Measurements from ENCODE around the gene P2RY14. TPM values are rescaled to one million over a fixed set of nuclear protein-coding genes. Genes with fewer than 3 reads are reported as not detected.

The P2RY14 gene
- total and polyA plus RNA-seq, 2 of the 13 experiments (the other 11 are each of a cell fraction or from before 2014, with no cell fraction given) = not detected

GRCh38 chr3:151178208-151178845, 100.0 kb downstream of the P2RY14 start (continued):
- TF ChIP-seq HNF4G (IDR thresholded peaks at IDR 0.05; ENCODE audit: borderline replicate concordance, low read depth, low read length) (0 out of 2 replicates have a peak, but pooled peaks have one; percentile 7), HNF4G (CRISPR knock-in tag; IDR thresholded peaks at IDR 0.05; ENCODE audit: borderline replicate concordance, low read depth) (no peak), PATZ1 (CRISPR knock-in tag; IDR thresholded peaks at IDR 0.05) (peak; percentile 86), ZNF24 (IDR thresholded peaks at IDR 0.05) (no peak), KAT8 (CRISPR knock-in tag; IDR thresholded peaks at IDR 0.05) (0 out of 2 replicates have a peak, but pooled peaks have one; percentile 44), ZNF7 (CRISPR knock-in tag; IDR thresholded peaks at IDR 0.05) (no peak), ZBTB42 (CRISPR knock-in tag; IDR thresholded peaks at IDR 0.05) (0 out of 2 replicates have a peak, but pooled peaks have one; percentile 45), NFIC (IDR thresholded peaks at IDR 0.05; ENCODE audit: low read length) (peak; percentile 74), ZNF646 (CRISPR knock-in tag; IDR thresholded peaks at IDR 0.05) (peak; percentile 63; the same call in 1 of the 2 replicates), SALL1 (CRISPR knock-in tag; IDR thresholded peaks at IDR 0.05) (peak; percentile 81)
- TF ChIP-seq, protein P1, sequence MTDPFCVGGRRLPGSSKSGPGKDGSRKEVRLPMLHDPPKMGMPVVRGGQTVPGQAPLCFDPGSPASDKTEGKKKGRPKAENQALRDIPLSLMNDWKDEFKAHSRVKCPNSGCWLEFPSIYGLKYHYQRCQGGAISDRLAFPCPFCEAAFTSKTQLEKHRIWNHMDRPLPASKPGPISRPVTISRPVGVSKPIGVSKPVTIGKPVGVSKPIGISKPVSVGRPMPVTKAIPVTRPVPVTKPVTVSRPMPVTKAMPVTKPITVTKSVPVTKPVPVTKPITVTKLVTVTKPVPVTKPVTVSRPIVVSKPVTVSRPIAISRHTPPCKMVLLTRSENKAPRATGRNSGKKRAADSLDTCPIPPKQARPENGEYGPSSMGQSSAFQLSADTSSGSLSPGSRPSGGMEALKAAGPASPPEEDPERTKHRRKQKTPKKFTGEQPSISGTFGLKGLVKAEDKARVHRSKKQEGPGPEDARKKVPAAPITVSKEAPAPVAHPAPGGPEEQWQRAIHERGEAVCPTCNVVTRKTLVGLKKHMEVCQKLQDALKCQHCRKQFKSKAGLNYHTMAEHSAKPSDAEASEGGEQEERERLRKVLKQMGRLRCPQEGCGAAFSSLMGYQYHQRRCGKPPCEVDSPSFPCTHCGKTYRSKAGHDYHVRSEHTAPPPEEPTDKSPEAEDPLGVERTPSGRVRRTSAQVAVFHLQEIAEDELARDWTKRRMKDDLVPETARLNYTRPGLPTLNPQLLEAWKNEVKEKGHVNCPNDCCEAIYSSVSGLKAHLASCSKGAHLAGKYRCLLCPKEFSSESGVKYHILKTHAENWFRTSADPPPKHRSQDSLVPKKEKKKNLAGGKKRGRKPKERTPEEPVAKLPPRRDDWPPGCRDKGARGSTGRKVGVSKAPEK (CRISPR knock-in tag; IDR thresholded peaks at IDR 0.05; ENCODE audit: borderline replicate concordance) = 0 out of 2 replicates have a peak, but pooled peaks have one; percentile 30
- TF ChIP-seq, protein P2, sequence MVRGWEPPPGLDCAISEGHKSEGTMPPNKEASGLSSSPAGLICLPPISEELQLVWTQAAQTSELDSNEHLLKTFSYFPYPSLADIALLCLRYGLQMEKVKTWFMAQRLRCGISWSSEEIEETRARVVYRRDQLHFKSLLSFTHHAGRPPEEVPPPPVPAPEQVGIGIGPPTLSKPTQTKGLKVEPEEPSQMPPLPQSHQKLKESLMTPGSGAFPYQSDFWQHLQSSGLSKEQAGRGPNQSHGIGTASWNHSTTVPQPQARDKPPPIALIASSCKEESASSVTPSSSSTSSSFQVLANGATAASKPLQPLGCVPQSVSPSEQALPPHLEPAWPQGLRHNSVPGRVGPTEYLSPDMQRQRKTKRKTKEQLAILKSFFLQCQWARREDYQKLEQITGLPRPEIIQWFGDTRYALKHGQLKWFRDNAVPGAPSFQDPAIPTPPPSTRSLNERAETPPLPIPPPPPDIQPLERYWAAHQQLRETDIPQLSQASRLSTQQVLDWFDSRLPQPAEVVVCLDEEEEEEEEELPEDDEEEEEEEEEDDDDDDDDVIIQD (CRISPR knock-in tag; IDR thresholded peaks at IDR 0.05; ENCODE audit: low read depth) = peak; percentile 67; the same call in 1 of the 2 replicates

Measured in HepG2 (cell line).